GM13976 (cell line): ENCODE results near the gene YIPF1.
"Not testable (repeated sequence)": the region's sequence is repeated elsewhere in the genome, so short reads cannot be mapped to it uniquely, and the experiment has no call there.

ENCODE experiments used
- DNase-seq: peaks from one replicate; pipeline ENCODE4 v3.0.0; 2012; ENCODE audit warnings: low spot score
- in situ Hi-C: fragments of 300-500 bp; cut with MboI; formaldehyde crosslinking; loops from one replicate; pipeline ENCODE4 v1.12.0; 2022; ENCODE audit warnings: low sequenced_read_pairs, mixed read lengths, inconsistent platforms; ENCODE audit not compliant: unreplicated experiment
- TF ChIP-seq, protein P1 (sequence below): IDR thresholded peaks from 2 replicates; pipeline ENCODE4 v1.5.1; 2012; ENCODE audit warnings: borderline replicate concordance, mild to moderate bottlenecking; ENCODE audit not compliant: insufficient read depth; ENCODE audit errors: extremely low read depth, missing control alignments, control extremely low read depth

Gene YIPF1

GRCh38 chr1:53891018-53891417 lies 1.4 kb upstream of the YIPF1 start:
- no peak for DNase-seq
- in situ Hi-C loops: no loop called here
- TF ChIP-seq, protein P1, sequence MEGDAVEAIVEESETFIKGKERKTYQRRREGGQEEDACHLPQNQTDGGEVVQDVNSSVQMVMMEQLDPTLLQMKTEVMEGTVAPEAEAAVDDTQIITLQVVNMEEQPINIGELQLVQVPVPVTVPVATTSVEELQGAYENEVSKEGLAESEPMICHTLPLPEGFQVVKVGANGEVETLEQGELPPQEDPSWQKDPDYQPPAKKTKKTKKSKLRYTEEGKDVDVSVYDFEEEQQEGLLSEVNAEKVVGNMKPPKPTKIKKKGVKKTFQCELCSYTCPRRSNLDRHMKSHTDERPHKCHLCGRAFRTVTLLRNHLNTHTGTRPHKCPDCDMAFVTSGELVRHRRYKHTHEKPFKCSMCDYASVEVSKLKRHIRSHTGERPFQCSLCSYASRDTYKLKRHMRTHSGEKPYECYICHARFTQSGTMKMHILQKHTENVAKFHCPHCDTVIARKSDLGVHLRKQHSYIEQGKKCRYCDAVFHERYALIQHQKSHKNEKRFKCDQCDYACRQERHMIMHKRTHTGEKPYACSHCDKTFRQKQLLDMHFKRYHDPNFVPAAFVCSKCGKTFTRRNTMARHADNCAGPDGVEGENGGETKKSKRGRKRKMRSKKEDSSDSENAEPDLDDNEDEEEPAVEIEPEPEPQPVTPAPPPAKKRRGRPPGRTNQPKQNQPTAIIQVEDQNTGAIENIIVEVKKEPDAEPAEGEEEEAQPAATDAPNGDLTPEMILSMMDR: no peak

- in situ Hi-C loops: no loop called here
- no peak for DNase-seq
- TF ChIP-seq, protein P1: no peak
Observed at GRCh38 chr1:53890522-53890941, 935 bp upstream of the YIPF1 start.

DNA sequence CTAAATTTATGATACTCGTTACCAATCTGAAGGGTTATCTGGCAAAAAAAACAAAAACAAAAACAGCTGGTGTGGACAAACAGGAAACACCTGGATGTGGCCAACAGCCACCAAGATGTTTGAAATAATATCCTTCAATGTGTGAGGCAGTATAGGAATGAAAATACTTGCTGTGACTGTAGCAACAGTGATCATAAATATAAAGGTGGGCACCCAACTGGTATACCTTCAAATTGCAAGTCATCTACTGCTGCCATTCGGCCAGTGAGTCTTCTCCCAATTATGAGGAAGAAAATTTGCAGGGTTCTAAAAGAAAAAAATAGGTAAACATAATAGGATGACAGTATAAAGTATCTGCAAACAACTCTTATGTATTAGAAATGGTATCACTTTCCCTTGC lies 916 bp downstream of the YIPF1 start:
- TF ChIP-seq, protein P1: no peak
- DNase-seq: no peak
- in situ Hi-C loops: no loop called here

- in situ Hi-C loops, DNase-seq: not testable (repeated sequence)
Observed at GRCh38 chr1:53883600-53883999, 6.0 kb downstream of the YIPF1 start.

DNA sequence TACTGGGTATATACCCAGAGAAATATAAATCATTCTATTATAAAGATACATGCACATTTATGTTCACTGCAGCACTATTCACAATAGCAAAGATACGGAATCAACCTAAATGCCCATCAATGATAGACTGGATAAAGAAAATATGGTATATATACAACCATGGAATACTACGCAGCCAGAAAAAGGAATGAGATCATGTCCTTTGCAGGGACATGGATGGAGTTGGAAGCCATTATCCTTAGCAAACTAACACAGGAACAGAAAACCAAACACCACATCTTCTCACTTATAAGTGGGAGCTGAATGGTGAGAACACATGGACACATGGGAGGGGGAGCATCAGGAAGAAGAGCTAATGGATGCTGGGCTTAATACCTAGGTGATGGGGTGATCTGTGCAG lies 7.7 kb downstream of the YIPF1 start:
- DNase-seq, in situ Hi-C loops: not testable (repeated sequence)

- DNase-seq: peak; percentile 37
- TF ChIP-seq, protein P1: peak; percentile 33
- in situ Hi-C loops: no loop called here
Observed at GRCh38 chr1:53878492-53879105, 11.0 kb downstream of the YIPF1 start.

- DNase-seq, in situ Hi-C loops: not testable (repeated sequence)
Observed at GRCh38 chr1:53875150-53875549, 14.4 kb downstream of the YIPF1 start.

DNA sequence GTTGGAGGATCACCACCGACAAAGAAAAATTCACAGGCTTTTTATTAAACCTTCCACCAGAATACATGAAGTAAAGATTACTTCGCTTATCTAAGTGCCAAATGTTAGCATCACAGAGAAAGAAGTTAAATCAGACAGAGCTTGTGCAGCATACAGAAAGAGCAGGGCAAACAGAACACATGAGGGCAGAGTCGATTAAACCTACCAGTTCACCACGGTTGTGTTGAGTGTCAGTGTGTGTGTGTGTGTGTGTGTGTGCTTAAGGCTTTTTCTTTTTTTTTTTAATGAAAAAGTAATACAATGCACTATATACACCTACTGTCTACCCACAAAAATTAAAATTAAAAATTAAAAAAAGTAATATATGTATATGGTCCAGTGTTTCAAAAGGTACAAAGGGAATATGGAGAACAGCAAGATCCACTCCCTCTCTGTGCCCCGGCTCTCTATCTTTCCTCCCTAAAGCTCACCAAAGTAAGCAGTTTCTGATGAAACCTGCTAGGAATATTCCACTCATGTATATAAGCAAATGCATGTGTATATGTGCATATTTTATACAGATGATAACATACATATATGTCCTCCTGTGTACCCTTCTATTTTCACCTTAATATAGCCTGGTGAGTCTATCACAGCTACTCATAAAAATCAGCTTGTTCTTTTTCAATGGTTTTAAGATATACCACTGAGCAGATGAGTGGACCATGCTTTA lies 17.7 kb downstream of the YIPF1 start:
- in situ Hi-C loops: no loop called here
- TF ChIP-seq, protein P1: no peak
- no peak for DNase-seq
